GM12872 (cell line): ENCODE data around the gene FEM1C.
A peak's percentile ranks its signal among the peaks of the same experiment; 100 is the strongest.

Experiments used
- CTCF ChIP-seq: IDR thresholded peaks from 3 replicates; pipeline ENCODE4 v1.5.1; 2011; ENCODE audit warnings: low read depth, mild to moderate bottlenecking, low read length, moderate library complexity; ENCODE audit not compliant: insufficient read depth

The FEM1C gene

GRCh38 chr5:115544436-115545350 lies at the start of gene FEM1C:
Gene FEM1C (minus strand): TSS chr5:115544775. CDS start chr5:115543493, 1,282 bp downstream.
- TF ChIP-seq CTCF = no peak

GRCh38 chr5:115589043-115589442 lies 44.5 kb upstream of the FEM1C start:
- no peak for TF ChIP-seq CTCF

- TF ChIP-seq CTCF = no peak
These were observed 44.1 kb upstream of the FEM1C start for GRCh38 chr5:115588640-115589039.

GRCh38 chr5:115586525-115587146 lies 42.1 kb upstream of the FEM1C start:
- TF ChIP-seq CTCF = peak; percentile 7; the same call in 2 of the 3 replicates

GRCh38 chr5:115585265-115585664 lies 40.7 kb upstream of the FEM1C start:
- TF ChIP-seq CTCF = no peak

GRCh38 chr5:115584501-115584900 lies 39.9 kb upstream of the FEM1C start:
- no peak for TF ChIP-seq CTCF

GRCh38 chr5:115583474-115583873 lies 38.9 kb upstream of the FEM1C start:
- TF ChIP-seq CTCF = no peak
